H1 (cell line): Measurements from ENCODE around the gene CDC45.

ENCODE experiments used
- BRCA1 ChIP-seq: IDR thresholded peaks from 2 replicates; pipeline ENCODE4 v1.6.1; 2012; ENCODE audit warnings: low read depth, low read length, improper control_type of control experiment
- CTCF ChIP-seq, 3 experiments: IDR thresholded peaks; 1 replicate in 2 of 3; 2 replicates in 1 of 3; pipeline versions ENCODE4 v1.5.1 to v1.6.1; 2011; ENCODE audit warnings: low read length in 3 of 3, mild to moderate bottlenecking in 3 of 3, inconsistent platforms in 2 of 3, low read depth in 1 of 3, moderate library complexity in 1 of 3; ENCODE audit not compliant: insufficient read depth in 1 of 3; ENCODE audit errors: control extremely low read depth in 1 of 3
- POLR2A ChIP-seq, 2 experiments: IDR thresholded peaks; 1 replicate in 1 of 2; 2 replicates in 1 of 2; pipeline ENCODE4 v1.6.1; 2011; ENCODE audit warnings: low read depth in 2 of 2, low read length in 2 of 2, mild to moderate bottlenecking in 2 of 2; ENCODE audit errors: control extremely low read depth in 1 of 2
- POLR2AphosphoS5 ChIP-seq: IDR thresholded peaks from 2 replicates; pipeline ENCODE4 v1.6.1; 2011; ENCODE audit warnings: low read depth, low read length

- TF ChIP-seq POLR2A (IDR thresholded peaks at IDR 0.05; ENCODE audit: control extremely low read depth in 1 of 2, low read depth in 2 of 2, low read length in 2 of 2): no peak
- no peak for TF ChIP-seq POLR2AphosphoS5
- no peak for TF ChIP-seq BRCA1
- TF ChIP-seq CTCF (IDR thresholded peaks at IDR 0.05; ENCODE audit: control extremely low read depth in 1 of 3, insufficient read depth in 1 of 3, low read depth in 1 of 3, low read length in 3 of 3): no peak
These were observed 2.2 kb upstream of the CDC45 start for GRCh38 chr22:19477321-19478044.
